LNCaP clone FGC (cell line): ENCODE measurements around the gene ETFBKMT.

Source experiments
- DNase-seq: peaks from one replicate; pipeline ENCODE4 v3.0.0-alpha.2; 2011; ENCODE audit warnings: low read depth
- H3K4me3 ChIP-seq: 2 replicates; pipeline ENCODE4 v1.5.1; 2011; ENCODE audit warnings: mild to moderate bottlenecking, low read depth, low read length, control low read depth
- TF ChIP-seq, protein P1 (sequence below): IDR thresholded peaks from 2 replicates; pipeline ENCODE4 v1.5.1; 2012; ENCODE audit warnings: mild to moderate bottlenecking; ENCODE audit not compliant: control insufficient read depth, insufficient read depth; ENCODE audit errors: extremely low read depth

The ETFBKMT gene, protein sequence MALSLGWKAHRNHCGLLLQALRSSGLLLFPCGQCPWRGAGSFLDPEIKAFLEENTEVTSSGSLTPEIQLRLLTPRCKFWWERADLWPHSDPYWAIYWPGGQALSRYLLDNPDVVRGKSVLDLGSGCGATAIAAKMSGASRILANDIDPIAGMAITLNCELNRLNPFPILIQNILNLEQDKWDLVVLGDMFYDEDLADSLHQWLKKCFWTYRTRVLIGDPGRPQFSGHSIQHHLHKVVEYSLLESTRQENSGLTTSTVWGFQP

DNA sequence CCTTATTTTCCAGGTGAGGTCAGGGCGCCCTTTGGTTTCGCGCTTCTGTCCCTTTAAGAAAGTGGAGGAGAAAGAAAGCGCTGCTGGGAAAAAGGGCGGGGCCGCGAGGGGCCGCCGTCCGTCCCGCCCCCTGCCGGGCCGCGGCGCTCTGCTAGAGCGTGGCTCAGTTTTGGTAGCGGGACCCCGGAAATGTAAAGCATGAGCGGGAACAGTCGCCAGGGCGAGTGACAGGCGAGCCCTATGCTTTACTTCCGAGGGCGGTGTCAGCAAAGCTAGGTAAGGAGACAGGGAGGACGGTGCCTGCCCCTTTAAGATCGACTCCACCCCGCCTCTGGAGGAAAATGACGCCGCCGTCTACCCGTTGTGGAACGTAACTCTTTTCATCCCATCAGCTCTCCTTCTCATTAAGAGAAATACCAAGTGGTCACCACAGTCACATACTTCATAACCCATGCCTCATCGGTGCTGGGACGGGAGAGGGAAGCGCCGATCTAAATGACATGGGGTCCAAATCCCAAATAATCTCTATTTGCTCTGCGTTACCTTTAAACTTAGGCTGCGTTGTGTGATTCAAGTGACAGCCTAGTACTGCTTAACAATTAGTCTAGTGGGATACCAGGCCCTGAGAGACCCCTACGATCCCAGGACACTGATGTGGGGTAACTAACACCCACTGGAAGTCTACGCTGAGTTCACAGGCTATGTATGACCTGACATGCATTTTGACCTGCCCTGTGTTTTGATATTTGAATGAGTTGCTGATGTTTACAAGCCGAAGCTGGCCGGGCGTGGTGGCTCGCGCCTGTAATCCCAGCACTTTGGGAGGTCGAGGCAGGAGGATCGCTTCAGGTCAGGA is at the start of gene ETFBKMT:
ETFBKMT (plus strand) TSS at position 602 of the 856 bp plus-strand sequence. CDS start 2,266 bp downstream, outside the sequence.
- DNase-seq = peak; percentile 91
- H3K4me3 ChIP-seq = peak within 1 kb of the TSS; percentile 85
- TF ChIP-seq, protein P1, sequence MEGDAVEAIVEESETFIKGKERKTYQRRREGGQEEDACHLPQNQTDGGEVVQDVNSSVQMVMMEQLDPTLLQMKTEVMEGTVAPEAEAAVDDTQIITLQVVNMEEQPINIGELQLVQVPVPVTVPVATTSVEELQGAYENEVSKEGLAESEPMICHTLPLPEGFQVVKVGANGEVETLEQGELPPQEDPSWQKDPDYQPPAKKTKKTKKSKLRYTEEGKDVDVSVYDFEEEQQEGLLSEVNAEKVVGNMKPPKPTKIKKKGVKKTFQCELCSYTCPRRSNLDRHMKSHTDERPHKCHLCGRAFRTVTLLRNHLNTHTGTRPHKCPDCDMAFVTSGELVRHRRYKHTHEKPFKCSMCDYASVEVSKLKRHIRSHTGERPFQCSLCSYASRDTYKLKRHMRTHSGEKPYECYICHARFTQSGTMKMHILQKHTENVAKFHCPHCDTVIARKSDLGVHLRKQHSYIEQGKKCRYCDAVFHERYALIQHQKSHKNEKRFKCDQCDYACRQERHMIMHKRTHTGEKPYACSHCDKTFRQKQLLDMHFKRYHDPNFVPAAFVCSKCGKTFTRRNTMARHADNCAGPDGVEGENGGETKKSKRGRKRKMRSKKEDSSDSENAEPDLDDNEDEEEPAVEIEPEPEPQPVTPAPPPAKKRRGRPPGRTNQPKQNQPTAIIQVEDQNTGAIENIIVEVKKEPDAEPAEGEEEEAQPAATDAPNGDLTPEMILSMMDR = peak; percentile 33

DNA sequence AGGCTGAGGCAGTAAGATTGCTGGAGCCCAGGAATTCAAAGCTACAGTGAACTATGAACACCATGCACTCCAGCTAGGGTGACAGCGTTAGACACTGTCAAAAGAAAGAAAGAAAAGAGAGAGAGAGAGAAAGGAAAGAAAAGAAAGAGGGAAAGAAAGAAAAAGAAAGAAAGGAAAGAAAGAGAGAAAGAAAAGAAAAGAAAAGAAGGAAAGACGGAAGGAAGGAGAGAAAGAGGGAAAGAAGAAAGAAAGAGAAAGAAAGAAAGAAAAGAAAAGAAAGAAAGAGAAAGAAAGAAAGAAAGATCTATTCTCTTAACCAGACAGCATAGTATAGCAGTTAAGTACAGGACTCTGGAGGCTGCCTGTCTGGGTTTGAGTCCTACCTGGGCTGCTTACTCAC is 46.7 kb upstream of the ETFBKMT start:
- TF ChIP-seq, protein P1 = no peak
- H3K4me3 ChIP-seq = no peak overlapping the region
- DNase-seq = no peak

DNA sequence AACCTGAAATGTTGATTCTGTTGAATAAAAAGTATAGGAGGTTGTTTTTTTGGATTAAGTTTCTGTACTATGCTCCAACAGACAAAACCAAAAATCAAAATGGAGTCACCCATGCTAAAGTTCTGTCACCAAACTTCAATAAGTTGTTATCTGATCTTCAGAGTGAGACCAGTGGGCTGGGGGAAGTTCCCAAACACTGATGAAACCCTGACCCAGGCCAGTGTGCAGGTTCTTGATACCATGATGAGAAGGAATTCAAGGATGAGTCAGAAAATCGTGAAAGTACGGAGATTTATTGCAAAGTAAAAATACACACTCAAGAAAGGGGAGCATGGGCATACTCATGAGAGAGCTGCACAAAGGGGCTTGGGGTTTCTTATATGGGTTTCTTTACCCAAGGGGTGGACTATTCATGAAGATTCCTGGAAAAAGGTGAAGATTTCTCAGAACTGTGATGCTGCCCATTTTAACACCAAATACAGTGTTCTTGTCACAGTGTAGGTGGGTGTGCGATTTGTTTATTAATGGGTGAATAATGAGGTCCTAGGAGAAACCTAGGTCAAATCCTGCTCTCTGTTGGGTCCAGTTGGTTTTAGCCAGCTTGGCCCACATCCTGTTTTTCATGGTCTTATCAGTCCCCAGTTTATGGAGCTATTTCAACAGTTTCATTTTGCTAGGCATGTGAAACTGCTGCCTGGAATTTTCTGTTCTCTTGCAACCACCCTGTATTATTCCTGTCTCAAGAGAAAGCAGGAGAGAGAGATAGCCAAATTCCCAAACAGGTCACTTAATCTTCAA is 41.1 kb upstream of the ETFBKMT start:
- TF ChIP-seq, protein P1 = no peak
- no peak overlapping the region for H3K4me3 ChIP-seq

DNA sequence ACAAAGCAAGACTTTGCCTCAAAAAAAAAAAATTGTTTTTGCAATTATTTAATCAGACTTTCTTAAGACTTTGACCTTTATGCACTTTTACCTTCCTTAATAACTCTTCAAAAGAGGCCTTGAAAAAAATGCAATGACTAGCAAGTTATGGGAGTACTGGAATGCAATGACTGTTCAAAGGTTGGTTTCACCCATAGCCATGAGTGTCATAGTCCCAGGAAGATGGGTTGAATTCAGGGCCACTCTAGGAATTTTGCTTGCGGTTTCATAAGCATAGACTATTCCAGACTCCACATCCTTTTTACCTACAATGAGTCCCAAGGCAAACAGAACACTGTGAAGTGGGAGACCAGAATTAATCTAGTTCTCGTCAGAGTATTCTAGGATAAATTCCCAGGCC is 39.2 kb upstream of the ETFBKMT start:
- TF ChIP-seq, protein P1 = no peak
- DNase-seq = no peak
- H3K4me3 ChIP-seq = no peak overlapping the region

More for the DNA sequence above, 41.1 kb upstream of the ETFBKMT start:
- no peak for DNase-seq

DNA sequence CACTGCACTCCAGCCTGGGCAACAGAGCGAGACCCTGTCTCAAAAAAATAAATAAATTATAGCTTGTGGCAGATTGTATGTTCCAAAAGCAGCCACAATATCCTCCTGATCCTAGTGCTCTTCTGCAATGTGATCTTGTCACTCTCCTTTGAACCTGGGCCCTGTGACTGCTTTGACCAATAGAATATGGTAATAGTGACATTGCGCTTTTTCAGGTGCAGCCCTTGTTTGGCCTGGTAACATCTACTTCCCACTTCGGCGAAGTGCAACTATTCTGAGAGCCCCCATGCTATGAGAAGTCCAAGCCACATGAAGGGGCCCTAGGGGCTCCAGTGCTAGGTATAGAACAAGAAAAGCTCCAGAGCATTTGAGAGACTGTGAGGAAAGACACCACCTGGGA is 37.5 kb upstream of the ETFBKMT start:
- H3K4me3 ChIP-seq = no peak overlapping the region
- no peak for DNase-seq
- TF ChIP-seq, protein P1 = no peak

DNA sequence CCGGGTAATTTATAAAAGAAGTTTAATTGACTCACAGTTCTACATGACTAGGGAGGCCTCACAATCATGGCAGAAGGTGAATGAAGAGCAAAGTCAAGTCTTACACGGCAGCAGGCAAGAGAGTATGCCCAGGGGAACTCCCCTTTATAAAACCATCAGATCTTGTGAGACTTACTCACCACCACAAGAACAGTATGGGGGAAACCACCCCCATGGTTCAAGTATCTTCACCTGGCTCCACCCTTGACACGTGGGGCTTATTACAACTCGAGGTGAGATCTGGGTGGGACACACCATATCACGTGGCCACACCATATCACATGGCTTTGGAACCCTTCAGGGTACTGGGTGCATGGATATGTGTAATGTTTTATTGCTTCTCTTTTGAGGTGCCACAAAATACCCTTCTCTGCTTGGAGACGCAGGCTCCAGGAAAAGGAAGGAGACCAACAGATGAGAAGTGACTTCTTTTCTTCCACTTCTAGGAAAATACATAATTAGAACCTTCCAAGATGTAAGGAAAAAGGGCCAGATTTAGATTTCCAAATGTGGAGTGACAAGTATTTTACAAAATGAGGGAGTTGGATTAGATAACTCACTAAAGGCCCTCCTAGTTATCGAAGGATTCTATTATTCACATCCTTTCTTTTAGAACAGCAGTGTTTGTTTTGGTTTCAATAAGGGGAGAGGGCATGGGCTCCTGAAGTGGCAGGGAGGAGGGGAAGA is 33.1 kb upstream of the ETFBKMT start:
- H3K4me3 ChIP-seq = no peak overlapping the region
- TF ChIP-seq, protein P1 = no peak
- no peak for DNase-seq
